ENCODE measurements around the gene ANKRD37. TPM values are rescaled to one million over a fixed set of nuclear protein-coding genes. Genes with fewer than 3 reads are reported as not detected.
A peak's percentile ranks its signal among the peaks of the same experiment; 100 is the strongest.
"Not testable (repeated sequence)": the region's sequence is repeated elsewhere in the genome, so short reads cannot be mapped to it uniquely, and the experiment has no call there.

The ANKRD37 gene
- total RNA-seq, 1 donor from 2014 or later, result 4.2 TPM

DNA sequence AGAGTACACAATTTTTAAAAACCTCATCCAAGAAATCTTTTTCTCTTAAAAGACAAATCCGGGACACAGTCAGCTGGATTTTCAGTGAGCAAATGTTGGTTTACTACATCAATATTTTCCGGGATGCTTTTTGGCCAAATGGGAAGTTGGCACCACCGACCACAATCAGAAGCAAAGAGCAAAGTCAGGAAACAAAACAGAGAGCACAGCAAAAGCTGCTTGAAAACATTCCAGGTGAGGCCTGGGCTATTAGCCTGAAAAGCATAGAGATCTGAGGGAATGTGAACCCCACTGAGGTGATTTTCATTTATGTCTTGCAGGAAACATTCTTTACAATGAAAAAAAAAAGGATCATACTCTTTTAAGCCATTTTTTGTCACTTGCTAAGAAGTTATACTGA, 34.8 kb upstream of the ANKRD37 start:
- DNase-seq (ENCODE audit: extremely low spot score, unreplicated experiment), result no peak
- peaks cover 19% of the 10 kb centered on the region for H3K36me3 Mint-ChIP-seq (ENCODE audit: unreplicated experiment)
- H3K9me3 Mint-ChIP-seq (ENCODE audit: unreplicated experiment), result no peaks in the 10 kb centered on the region
- peak overlapping the region; percentile 10 for H3K4me3 Mint-ChIP-seq (ENCODE audit: unreplicated experiment)
- H3K27ac Mint-ChIP-seq (ENCODE audit: unreplicated experiment), result peak overlapping the region; percentile 29
- TF ChIP-seq, protein P1, sequence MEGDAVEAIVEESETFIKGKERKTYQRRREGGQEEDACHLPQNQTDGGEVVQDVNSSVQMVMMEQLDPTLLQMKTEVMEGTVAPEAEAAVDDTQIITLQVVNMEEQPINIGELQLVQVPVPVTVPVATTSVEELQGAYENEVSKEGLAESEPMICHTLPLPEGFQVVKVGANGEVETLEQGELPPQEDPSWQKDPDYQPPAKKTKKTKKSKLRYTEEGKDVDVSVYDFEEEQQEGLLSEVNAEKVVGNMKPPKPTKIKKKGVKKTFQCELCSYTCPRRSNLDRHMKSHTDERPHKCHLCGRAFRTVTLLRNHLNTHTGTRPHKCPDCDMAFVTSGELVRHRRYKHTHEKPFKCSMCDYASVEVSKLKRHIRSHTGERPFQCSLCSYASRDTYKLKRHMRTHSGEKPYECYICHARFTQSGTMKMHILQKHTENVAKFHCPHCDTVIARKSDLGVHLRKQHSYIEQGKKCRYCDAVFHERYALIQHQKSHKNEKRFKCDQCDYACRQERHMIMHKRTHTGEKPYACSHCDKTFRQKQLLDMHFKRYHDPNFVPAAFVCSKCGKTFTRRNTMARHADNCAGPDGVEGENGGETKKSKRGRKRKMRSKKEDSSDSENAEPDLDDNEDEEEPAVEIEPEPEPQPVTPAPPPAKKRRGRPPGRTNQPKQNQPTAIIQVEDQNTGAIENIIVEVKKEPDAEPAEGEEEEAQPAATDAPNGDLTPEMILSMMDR (IDR thresholded peaks at IDR 0.05), result no peak
- H3K4me1 Mint-ChIP-seq (ENCODE audit: unreplicated experiment), result peaks cover 68% of the 10 kb centered on the region
- no peaks in the 10 kb centered on the region for H3K27me3 Mint-ChIP-seq (ENCODE audit: unreplicated experiment)

DNA sequence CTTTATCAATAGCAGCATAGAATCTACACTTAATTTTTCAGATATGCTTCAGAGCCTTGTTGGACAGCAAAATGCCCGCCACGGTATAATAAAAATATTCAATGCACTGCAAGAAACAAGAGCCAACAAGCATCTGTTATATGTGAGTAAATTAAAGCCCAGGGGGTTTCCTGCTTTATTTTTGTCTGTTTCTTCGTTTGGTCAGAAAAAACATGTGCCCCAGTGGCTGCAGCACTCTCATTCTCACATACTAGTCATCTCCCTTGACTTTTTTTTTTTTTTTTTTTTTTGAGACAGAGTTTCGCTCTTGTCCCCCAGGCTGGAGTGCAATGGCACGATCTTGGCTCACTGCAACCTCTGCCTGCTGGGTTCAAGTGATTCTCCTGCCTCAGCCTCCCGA, 34.1 kb upstream of the ANKRD37 start:
- H3K4me1 Mint-ChIP-seq (ENCODE audit: unreplicated experiment), result peaks cover 61% of the 10 kb centered on the region
- not testable (repeated sequence) for H3K27me3 Mint-ChIP-seq (ENCODE audit: unreplicated experiment); DNase-seq (ENCODE audit: extremely low spot score, unreplicated experiment); H3K9me3 Mint-ChIP-seq (ENCODE audit: unreplicated experiment)
- H3K36me3 Mint-ChIP-seq (ENCODE audit: unreplicated experiment), result peaks cover 22% of the 10 kb centered on the region
- H3K27ac Mint-ChIP-seq (ENCODE audit: unreplicated experiment), result peak overlapping the region; percentile 87
- peak overlapping the region; percentile 14 for H3K4me3 Mint-ChIP-seq (ENCODE audit: unreplicated experiment)

DNA sequence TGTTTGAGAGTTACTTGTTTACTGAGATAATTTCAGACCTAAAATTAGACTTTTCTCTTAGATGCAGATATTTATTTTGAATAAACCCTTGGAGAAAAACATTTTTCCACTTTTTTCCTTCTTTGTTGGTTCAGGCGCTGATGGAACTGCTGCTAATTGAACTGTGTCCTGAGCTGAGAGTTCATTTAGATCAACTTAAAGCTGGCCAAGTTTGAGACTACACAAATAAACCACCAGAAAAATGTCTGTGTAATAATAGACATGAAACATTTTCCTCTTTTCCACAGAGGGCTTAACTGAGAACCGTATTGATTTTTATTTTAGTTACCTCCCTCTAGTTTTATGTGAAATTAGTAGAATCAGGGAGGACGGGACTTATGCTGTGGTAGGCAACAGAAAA, 33.4 kb upstream of the ANKRD37 start:
- Mint-ChIP-seq H3K36me3 (ENCODE audit: unreplicated experiment) (peaks cover 23% of the 10 kb centered on the region), H3K27me3 (ENCODE audit: unreplicated experiment) (no peaks in the 10 kb centered on the region), H3K4me3 (ENCODE audit: unreplicated experiment) (no peak overlapping the region), H3K27ac (ENCODE audit: unreplicated experiment) (peak overlapping the region; percentile 87), H3K9me3 (ENCODE audit: unreplicated experiment) (no peaks in the 10 kb centered on the region), H3K4me1 (ENCODE audit: unreplicated experiment) (peaks cover 54% of the 10 kb centered on the region)
- DNase-seq (ENCODE audit: extremely low spot score, unreplicated experiment), result no peak
- TF ChIP-seq, protein P1 (IDR thresholded peaks at IDR 0.05), result no peak

DNA sequence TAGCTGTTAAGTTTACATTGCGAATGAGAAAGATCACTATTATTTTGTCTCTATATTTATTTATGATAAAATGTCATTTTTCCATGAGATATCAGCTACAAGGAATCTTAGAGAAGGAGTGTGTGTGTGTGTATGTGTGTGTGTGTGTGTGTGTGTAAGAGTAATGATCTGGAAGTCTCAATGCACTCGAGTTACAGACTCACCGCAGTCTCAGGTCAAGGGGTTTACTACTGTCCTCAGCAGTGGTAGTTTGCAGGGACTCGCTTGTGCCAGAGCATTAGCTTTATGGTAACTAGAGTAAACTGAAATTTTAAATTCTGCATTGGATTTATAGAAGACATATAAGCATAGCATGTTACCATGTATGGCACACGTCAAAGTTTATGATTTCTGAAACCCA, 31.8 kb upstream of the ANKRD37 start:
- no peaks in the 10 kb centered on the region for H3K27me3 Mint-ChIP-seq (ENCODE audit: unreplicated experiment)
- no peaks in the 10 kb centered on the region for H3K9me3 Mint-ChIP-seq (ENCODE audit: unreplicated experiment)
- H3K4me3 Mint-ChIP-seq (ENCODE audit: unreplicated experiment), result no peak overlapping the region
- H3K4me1 Mint-ChIP-seq (ENCODE audit: unreplicated experiment), result peaks cover 38% of the 10 kb centered on the region
- peaks cover 28% of the 10 kb centered on the region for H3K36me3 Mint-ChIP-seq (ENCODE audit: unreplicated experiment)
- no peak overlapping the region for H3K27ac Mint-ChIP-seq (ENCODE audit: unreplicated experiment)
- DNase-seq (ENCODE audit: extremely low spot score, unreplicated experiment), result no peak
- TF ChIP-seq, protein P1 (IDR thresholded peaks at IDR 0.05), result no peak

DNA sequence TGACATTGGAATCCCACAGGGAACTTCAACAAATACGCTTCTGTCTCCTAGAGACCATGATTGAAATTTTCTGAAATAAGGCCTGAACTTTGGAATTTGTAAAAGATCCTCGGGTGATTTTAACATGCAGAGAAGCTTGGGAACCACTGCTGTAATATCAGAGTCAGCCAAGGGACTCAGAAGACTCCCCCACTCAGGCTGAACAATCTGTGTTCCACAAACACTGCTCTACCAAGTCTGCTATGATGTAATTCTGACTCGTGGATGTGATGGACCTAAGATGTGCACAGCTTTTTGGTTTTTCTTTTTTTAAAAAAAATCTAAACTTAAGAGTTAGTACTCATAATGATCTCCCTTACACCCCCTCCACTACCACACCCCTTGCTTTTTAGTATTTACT, 26.9 kb upstream of the ANKRD37 start:
- Mint-ChIP-seq H3K27ac (ENCODE audit: unreplicated experiment) (no peak overlapping the region), H3K4me1 (ENCODE audit: unreplicated experiment) (no peaks in the 10 kb centered on the region)
- DNase-seq (ENCODE audit: extremely low spot score, unreplicated experiment), result no peak

More for the DNA sequence above, 26.9 kb upstream of the ANKRD37 start:
- H3K9me3 Mint-ChIP-seq (ENCODE audit: unreplicated experiment), result no peaks in the 10 kb centered on the region
- TF ChIP-seq, protein P1 (IDR thresholded peaks at IDR 0.05), result no peak
- H3K36me3 Mint-ChIP-seq (ENCODE audit: unreplicated experiment), result peaks cover 43% of the 10 kb centered on the region
- H3K4me3 Mint-ChIP-seq (ENCODE audit: unreplicated experiment), result no peak overlapping the region
- no peaks in the 10 kb centered on the region for H3K27me3 Mint-ChIP-seq (ENCODE audit: unreplicated experiment)
